Endothelial cell of umbilical vein (primary cell): ENCODE results near the gene VLDLR. TPM values are rescaled to one million over a fixed set of nuclear protein-coding genes. Genes with fewer than 3 reads are reported as not detected.

Source experiments
- BruUV-seq: library from RNA; stranded (reverse); fragments of 400-500 nt; replicated peaks from 2 replicates; lab custom pipeline; 2021; lab: Mats Ljungman, UMichigan
- CTCF ChIA-PET: fragments of 300-600, 350-600 bp; sonication (Branson Sonifier 250); formaldehyde crosslinking; loops from one replicate; lab custom pipeline; 2021; ENCODE audit warnings: antibody characterized with exemption, inconsistent platforms; lab: Charles Lee
- POLR2A ChIA-PET: fragments of 300-600, 350-600 bp; sonication (Branson Sonifier 250); formaldehyde crosslinking; loops from one replicate; lab custom pipeline; 2021; ENCODE audit warnings: antibody characterized with exemption, inconsistent platforms; lab: Charles Lee
- DNase-seq: peaks from one replicate; pipeline ENCODE4 v3.0.0-alpha.2; 2011; ENCODE audit warnings: low read depth, low spot score
- FAIRE-seq: peaks from 2 replicates; lab custom pipeline; 2011; peaks lifted over from hg19 to GRCh38; lab: Jason Lieb, UNC
- H2AFZ ChIP-seq: 2 replicates; pipeline ENCODE4 v1.6.0; 2012; ENCODE audit warnings: low read depth, low read length, control low read depth, inconsistent platforms
- H3K27ac ChIP-seq: 2 replicates; pipeline ENCODE4 v1.5.1; 2011; ENCODE audit warnings: low read depth, mild to moderate bottlenecking, control low read depth, low read length, moderate library complexity; ENCODE audit not compliant: insufficient read depth
- H3K27me3 ChIP-seq, 2 experiments: 2 replicates each; pipeline versions ENCODE4 v1.6.0 to v1.6.1; 2011; ENCODE audit warnings: low read length in 2 of 2, mixed read lengths in 1 of 2; ENCODE audit not compliant: control insufficient read depth in 2 of 2, insufficient read depth in 2 of 2
- H3K36me3 ChIP-seq, 2 experiments: 2 replicates in 1 of 2; 3 replicates in 1 of 2; pipeline ENCODE4 v1.5.1; 2011; ENCODE audit warnings: low read length in 2 of 2, mild to moderate bottlenecking in 1 of 2, moderate library complexity in 1 of 2; ENCODE audit not compliant: control insufficient read depth in 2 of 2, insufficient read depth in 2 of 2; ENCODE audit errors: extremely low read depth in 1 of 2
- H3K4me1 ChIP-seq: 3 replicates; pipeline ENCODE4 v1.5.1; 2011; ENCODE audit warnings: mild to moderate bottlenecking, low read length; ENCODE audit not compliant: control insufficient read depth, insufficient read depth; ENCODE audit errors: extremely low read depth
- H3K4me2 ChIP-seq: 2 replicates; pipeline ENCODE4 v1.6.1; 2011; ENCODE audit warnings: low read length, control low read depth, mixed read lengths; ENCODE audit not compliant: insufficient read depth
- H3K4me3 ChIP-seq, 3 experiments: fragments of 200-600 bp in 1 of 3; sonication (generic), shearing (Covaris generic) in 1 of 3; replicated peaks in 1 of 3; 2 replicates each; pipeline ENCODE4 v1.5.1; 2011 to 2016; ENCODE audit warnings: control low read depth in 3 of 3, low read length in 3 of 3, mild to moderate bottlenecking in 2 of 3, inconsistent platforms in 1 of 3, low read depth in 1 of 3, moderate library complexity in 1 of 3; ENCODE audit not compliant: insufficient read depth in 1 of 3
- H3K79me2 ChIP-seq: 2 replicates; pipeline ENCODE4 v1.6.0; 2012; ENCODE audit warnings: low read length, inconsistent platforms; ENCODE audit not compliant: control insufficient read depth, insufficient read depth
- H3K9ac ChIP-seq: replicated peaks from 2 replicates; pipeline ENCODE3; 2011; ENCODE audit warnings: low read length, control low read depth; ENCODE audit not compliant: insufficient read depth; ENCODE audit errors: extremely low read depth
- H3K9me1 ChIP-seq: replicated peaks from 3 replicates; pipeline ENCODE4 v1.6.0; 2011; ENCODE audit warnings: mild to moderate bottlenecking, low read length; ENCODE audit not compliant: control insufficient read depth, insufficient read depth; ENCODE audit errors: extremely low read depth
- H3K9me3 ChIP-seq: replicated peaks from 2 replicates; pipeline ENCODE4 v1.5.1; 2012; ENCODE audit warnings: low read length, inconsistent platforms; ENCODE audit not compliant: control insufficient read depth, insufficient read depth
- H4K20me1 ChIP-seq: replicated peaks from 2 replicates; pipeline ENCODE3; 2011; ENCODE audit warnings: mild to moderate bottlenecking, low read length; ENCODE audit not compliant: control insufficient read depth, insufficient read depth; ENCODE audit errors: extremely low read depth
- EZH2 ChIP-seq: IDR thresholded peaks from 2 replicates; pipeline ENCODE4 v1.6.1; 2012; ENCODE audit warnings: borderline replicate concordance, low read depth, mild to moderate bottlenecking, moderate library complexity, low read length, inconsistent platforms; ENCODE audit not compliant: severe bottlenecking
- FOS ChIP-seq: IDR thresholded peaks from 2 replicates; pipeline ENCODE4 v1.6.1; 2011; ENCODE audit warnings: mild to moderate bottlenecking, low read length, moderate library complexity, borderline replicate concordance; ENCODE audit not compliant: insufficient read depth
- GATA2 ChIP-seq: IDR thresholded peaks from 2 replicates; pipeline ENCODE4 v1.7.0; 2011; ENCODE audit warnings: low read depth, mild to moderate bottlenecking, moderate library complexity, mixed read lengths, low read length; ENCODE audit not compliant: insufficient read length, insufficient read depth
- JUN ChIP-seq: IDR thresholded peaks from 2 replicates; pipeline ENCODE4 v1.6.1; 2011; ENCODE audit warnings: borderline replicate concordance, low read depth; ENCODE audit not compliant: insufficient read length, insufficient read depth
- MYC ChIP-seq: IDR thresholded peaks from one replicate; pipeline ENCODE4 v1.6.1; 2011; ENCODE audit warnings: mild to moderate bottlenecking, low read depth, low read length
- POLR2A ChIP-seq: IDR thresholded peaks from 2 replicates; pipeline ENCODE4 v1.6.1; 2012; ENCODE audit warnings: low read depth, mild to moderate bottlenecking, control low read depth, low read length
- POLR2AphosphoS5 ChIP-seq: IDR thresholded peaks from 2 replicates; pipeline ENCODE4 v1.6.1; 2012; ENCODE audit warnings: low read depth, mild to moderate bottlenecking, control low read depth, low read length, moderate library complexity; ENCODE audit not compliant: insufficient read depth
- dilution Hi-C: fragments of 300-500 bp; cut with MboI; formaldehyde crosslinking; loops from one replicate; pipeline ENCODE4 v1.15.0; 2019; ENCODE audit warnings: low sequenced_read_pairs; ENCODE audit not compliant: extremely low pct_ligation_motif_present
- intact Hi-C: fragments of 100-400 bp; cut with micrococcal nuclease; formaldehyde crosslinking; loops from one replicate; pipeline ENCODE4 v1.10.0; 2022
- polyA plus RNA-seq, 4 experiments: library from polyadenylated mRNA; depleted of rRNA in 3 of 4; stranded (reverse) in 3 of 4; unstranded in 1 of 4; fragments of >200 nt; gene quantifications; 2 replicates each; pipeline versions ENCODE4 v1.2.1 to v1.2.3, GENCODE V29; 2011 to 2012; ENCODE audit warnings: missing spikeins in 1 of 4
- total RNA-seq: library from RNA; stranded (reverse); gene quantifications from 2 replicates; pipeline ENCODE4 v1.2.3, GENCODE V29; 2021
- TF ChIP-seq, protein P1 (sequence below): IDR thresholded peaks from 2 replicates; pipeline ENCODE4 v1.6.1; 2011; ENCODE audit not compliant: insufficient read depth, insufficient read length
- TF ChIP-seq, protein P2 (sequence below), 2 donors: IDR thresholded peaks; 1 replicate in 1 of 2; 2 replicates in 1 of 2; pipeline ENCODE4 v1.5.1; 2011; ENCODE audit warnings: low read length in 2 of 2, mild to moderate bottlenecking in 2 of 2, moderate library complexity in 2 of 2, control low read depth in 1 of 2, inconsistent platforms in 1 of 2, low read depth in 1 of 2; ENCODE audit not compliant: insufficient read depth in 1 of 2; ENCODE audit errors: extremely low read depth in 1 of 2

VLDLR gene
- total and polyA plus RNA-seq, 2 donors (not counting 3 experiments of a cell fraction or from before 2014, with no cell fraction given): 0.47 to 2.5 TPM

DNA sequence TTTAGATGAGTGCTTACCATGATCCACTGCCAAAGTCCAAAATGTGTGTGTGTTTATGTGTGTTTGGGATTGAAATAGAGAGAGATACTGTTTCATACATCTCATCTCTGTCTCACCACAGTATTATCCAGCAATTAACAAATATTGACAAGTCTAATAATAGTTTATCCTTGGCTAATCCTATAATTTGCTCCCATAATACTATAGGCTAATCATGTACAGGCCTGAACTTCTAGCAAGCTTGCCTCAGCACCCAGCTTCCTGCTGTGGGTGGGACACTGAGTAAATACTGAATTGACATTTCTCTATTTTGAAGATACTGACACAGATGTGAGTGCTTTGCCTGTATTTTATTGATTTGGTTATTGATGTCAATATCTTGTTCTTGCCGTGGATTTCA, 60.4 kb downstream of the VLDLR start:
- H3K79me2 ChIP-seq: no peaks in the 10 kb centered on the region
- no peak overlapping the region for H2AFZ ChIP-seq
- H3K9me3 ChIP-seq: no peaks in the 10 kb centered on the region
- no peak for TF ChIP-seq GATA2
- TF ChIP-seq POLR2A: no peak
- TF ChIP-seq POLR2AphosphoS5: no peak
- no peak for TF ChIP-seq MYC
- TF ChIP-seq, protein P1, sequence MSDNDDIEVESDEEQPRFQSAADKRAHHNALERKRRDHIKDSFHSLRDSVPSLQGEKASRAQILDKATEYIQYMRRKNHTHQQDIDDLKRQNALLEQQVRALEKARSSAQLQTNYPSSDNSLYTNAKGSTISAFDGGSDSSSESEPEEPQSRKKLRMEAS: no peak
- no peak for TF ChIP-seq JUN
- no peak for TF ChIP-seq FOS
- TF ChIP-seq, protein P2, sequence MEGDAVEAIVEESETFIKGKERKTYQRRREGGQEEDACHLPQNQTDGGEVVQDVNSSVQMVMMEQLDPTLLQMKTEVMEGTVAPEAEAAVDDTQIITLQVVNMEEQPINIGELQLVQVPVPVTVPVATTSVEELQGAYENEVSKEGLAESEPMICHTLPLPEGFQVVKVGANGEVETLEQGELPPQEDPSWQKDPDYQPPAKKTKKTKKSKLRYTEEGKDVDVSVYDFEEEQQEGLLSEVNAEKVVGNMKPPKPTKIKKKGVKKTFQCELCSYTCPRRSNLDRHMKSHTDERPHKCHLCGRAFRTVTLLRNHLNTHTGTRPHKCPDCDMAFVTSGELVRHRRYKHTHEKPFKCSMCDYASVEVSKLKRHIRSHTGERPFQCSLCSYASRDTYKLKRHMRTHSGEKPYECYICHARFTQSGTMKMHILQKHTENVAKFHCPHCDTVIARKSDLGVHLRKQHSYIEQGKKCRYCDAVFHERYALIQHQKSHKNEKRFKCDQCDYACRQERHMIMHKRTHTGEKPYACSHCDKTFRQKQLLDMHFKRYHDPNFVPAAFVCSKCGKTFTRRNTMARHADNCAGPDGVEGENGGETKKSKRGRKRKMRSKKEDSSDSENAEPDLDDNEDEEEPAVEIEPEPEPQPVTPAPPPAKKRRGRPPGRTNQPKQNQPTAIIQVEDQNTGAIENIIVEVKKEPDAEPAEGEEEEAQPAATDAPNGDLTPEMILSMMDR (IDR thresholded peaks at IDR 0.05; ENCODE audit: extremely low read depth in 1 of 2, insufficient read depth in 1 of 2, low read depth in 1 of 2, low read length in 2 of 2): no peak
- no peak for TF ChIP-seq EZH2
- H3K9ac ChIP-seq: no peak overlapping the region
- H3K4me3 ChIP-seq: no peak overlapping the region
- FAIRE-seq (no peak), DNase-seq (no peak)
- intact Hi-C loops: no loop called here
- H3K27ac ChIP-seq: no peak overlapping the region
- H3K36me3 ChIP-seq: no peaks in the 10 kb centered on the region
- no peak overlapping the region for H3K4me2 ChIP-seq
- ChIA-PET CTCF (no interaction called here), POLR2A (no interaction called here)
- H3K27me3 ChIP-seq: no peaks in the 10 kb centered on the region
- H4K20me1 ChIP-seq: no peaks in the 10 kb centered on the region
- dilution Hi-C loops: no loop called here
- H3K4me1 ChIP-seq: no peaks in the 10 kb centered on the region
- no TSS peak for BruUV-seq
- H3K9me1 ChIP-seq: no peaks in the 10 kb centered on the region
